ENCODE measurements around the gene NPTX1.

NPTX1 gene

DNA sequence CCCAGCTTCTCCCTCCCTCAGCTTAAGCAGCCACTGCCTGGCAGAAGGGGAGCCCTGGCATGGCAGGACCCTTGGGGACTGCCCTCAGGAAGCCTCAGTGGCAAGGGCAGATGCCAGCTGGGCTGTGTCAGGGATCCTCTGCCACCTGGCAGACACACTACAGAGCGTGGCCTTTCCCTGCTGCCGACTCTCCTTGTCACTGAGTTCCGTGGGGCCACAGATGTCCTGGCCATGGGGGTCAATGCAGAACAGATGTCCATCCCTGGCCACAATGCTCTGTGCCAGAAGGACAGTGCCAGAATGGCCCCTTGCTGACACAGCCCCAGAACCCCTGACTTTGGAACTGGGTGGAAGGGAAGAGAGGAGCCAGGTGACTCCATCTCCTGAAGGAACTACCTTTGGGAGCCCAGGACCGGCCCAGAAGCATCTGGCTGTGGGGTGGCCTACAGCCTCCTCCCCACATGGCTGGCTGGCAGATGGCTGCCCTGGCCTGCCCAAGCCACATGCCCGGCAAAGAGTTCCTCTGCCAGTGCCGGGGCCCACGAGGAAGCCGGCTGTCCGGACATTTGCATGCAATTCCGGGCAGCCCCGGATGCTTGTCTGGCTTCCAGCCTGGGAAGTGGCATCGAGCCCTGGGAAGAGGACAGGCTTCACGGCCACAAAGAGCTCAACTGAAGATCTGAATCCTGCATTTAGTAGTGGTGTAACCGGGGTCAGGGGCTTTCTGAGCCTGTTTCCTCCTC lies 24.1 kb downstream of the NPTX1 start:
- DNase-seq (ENCODE audit: extremely low read depth, low read depth) = no peak
- TF ChIP-seq, protein P1, sequence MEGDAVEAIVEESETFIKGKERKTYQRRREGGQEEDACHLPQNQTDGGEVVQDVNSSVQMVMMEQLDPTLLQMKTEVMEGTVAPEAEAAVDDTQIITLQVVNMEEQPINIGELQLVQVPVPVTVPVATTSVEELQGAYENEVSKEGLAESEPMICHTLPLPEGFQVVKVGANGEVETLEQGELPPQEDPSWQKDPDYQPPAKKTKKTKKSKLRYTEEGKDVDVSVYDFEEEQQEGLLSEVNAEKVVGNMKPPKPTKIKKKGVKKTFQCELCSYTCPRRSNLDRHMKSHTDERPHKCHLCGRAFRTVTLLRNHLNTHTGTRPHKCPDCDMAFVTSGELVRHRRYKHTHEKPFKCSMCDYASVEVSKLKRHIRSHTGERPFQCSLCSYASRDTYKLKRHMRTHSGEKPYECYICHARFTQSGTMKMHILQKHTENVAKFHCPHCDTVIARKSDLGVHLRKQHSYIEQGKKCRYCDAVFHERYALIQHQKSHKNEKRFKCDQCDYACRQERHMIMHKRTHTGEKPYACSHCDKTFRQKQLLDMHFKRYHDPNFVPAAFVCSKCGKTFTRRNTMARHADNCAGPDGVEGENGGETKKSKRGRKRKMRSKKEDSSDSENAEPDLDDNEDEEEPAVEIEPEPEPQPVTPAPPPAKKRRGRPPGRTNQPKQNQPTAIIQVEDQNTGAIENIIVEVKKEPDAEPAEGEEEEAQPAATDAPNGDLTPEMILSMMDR (IDR thresholded peaks at IDR 0.05; ENCODE audit: low read depth, low read length) = no peak

DNA sequence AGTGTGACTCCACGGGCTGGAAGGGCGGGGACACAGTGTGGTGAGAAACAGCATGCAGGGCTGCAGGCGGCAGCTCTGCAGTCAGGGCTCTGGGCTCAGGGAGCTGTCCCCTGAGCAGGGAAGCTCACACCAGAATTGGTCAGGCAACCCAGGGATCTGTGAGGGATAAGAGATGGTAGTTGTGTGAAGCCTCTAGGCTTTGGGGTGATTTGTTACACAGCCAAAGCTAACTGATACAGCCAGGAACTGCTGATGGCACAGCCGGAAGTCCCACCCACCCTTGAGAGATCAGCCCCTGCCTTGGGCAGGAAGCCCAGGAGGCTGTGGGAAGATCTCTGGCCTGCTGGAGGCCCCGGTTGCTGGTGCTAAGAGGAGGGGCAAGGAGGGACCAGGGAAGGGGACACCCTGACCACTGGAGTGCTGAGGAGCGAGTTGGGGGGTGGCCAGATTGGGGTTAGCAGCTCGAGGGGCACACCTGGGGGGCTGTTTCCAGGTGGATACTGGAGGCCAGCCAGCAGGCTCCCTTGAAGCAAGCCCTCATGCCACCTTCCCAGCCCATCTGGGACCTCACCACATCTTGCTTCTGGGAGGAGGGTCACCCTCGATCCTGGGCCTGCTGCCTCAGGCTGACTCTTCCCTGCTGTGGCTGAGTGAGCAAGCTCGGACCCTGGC lies 25.2 kb downstream of the NPTX1 start:
- TF ChIP-seq, protein P1 (IDR thresholded peaks at IDR 0.05; ENCODE audit: low read depth, low read length) = no peak
- DNase-seq (ENCODE audit: extremely low read depth, low read depth) = no peak

DNA sequence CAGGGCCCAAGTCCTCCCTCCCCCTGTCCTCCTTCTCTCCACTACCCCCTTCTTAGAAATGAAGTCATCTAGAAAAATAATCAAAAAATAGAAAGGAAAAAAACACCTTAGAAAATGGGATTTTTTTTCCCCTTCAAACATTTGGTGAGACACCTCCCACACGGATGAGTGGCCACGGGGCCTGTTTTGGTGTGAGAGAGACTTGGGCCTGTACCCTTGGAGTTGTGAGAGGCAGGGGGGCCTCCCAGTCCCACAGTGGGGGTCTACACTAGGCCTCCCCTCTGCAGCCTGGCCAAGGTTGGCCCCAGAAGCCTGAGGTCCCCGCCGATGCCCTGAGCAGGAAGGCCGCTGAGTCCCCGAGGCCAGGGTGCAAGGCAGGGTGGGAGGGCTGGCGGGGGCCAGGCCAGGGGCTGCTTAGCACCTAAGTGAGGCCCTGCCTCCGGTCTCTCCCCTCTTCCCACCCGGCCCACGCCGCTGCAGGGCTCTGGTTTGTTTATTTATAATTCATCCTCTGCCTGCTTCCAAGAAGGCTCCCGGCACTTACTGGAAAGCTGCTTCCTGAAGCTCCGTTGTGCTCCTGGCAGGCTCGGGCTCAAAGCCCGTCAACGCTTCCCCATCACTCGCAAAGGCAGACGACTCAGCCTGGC lies 26.4 kb downstream of the NPTX1 start:
- no peak for DNase-seq (ENCODE audit: extremely low read depth, low read depth)
- TF ChIP-seq, protein P1 (IDR thresholded peaks at IDR 0.05; ENCODE audit: low read depth, low read length) = no peak

DNA sequence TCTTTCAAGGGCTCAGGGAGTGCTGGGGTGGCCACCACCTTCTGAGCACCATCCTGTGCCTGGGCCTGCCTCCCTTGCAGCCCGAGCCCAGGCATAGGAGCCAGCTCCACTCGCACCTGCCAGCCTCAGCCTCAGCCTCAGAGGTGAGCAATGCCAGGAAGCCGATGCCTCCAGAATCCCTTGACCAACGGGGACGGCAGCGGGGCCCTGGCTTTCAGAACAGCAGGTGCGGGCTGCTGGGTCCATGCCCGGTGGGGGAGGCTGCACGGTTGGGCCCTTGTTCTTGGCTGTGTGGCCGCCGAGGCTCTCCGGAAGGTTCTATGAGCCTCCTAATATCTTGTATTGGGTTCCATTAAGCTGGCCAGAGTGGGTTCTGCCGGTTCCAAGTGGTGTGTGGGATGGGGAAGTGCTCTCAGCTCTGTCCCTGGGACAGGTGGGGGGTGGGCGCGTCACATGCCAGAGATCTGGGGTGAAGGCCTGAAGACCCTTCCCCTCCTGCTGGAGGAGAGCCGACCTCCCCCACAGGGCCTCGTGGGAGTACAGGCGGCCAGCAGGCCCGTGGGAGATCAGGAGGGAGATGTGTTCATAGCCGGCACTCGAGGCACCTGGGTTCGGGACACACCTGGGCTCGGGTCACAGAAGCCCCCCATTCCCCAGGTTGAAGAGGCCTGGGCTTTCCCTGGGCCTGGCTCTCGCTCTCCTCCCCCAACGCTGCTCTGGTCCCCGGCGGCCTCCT lies 27.0 kb downstream of the NPTX1 start:
- TF ChIP-seq, protein P1 (IDR thresholded peaks at IDR 0.05; ENCODE audit: low read depth, low read length) = no peak

DNA sequence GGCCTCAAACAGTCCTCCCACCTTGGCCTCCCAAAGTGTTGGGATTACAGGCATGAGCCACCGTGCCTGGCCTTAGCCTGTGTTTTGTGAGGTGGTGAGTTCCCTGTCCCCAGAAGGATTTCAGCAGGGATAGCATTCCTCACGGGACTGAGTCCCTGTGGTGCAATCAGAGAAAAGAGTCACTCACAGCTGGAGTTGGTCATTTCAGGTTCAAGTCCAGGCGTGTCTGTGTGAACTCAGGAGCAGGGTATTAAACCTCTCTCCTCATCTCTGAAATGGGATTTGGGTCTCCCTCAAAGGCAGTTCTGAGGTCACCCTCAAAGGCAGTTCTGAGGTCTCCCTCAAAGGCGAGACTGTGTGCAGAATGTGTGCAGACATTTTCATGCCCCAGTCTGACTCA lies 28.6 kb downstream of the NPTX1 start:
- TF ChIP-seq, protein P1 (IDR thresholded peaks at IDR 0.05; ENCODE audit: low read depth, low read length) = no peak
- no peak for DNase-seq (ENCODE audit: extremely low read depth, low read depth)

More for the DNA sequence above, 27.0 kb downstream of the NPTX1 start:
- DNase-seq (ENCODE audit: extremely low read depth, low read depth) = no peak

DNA sequence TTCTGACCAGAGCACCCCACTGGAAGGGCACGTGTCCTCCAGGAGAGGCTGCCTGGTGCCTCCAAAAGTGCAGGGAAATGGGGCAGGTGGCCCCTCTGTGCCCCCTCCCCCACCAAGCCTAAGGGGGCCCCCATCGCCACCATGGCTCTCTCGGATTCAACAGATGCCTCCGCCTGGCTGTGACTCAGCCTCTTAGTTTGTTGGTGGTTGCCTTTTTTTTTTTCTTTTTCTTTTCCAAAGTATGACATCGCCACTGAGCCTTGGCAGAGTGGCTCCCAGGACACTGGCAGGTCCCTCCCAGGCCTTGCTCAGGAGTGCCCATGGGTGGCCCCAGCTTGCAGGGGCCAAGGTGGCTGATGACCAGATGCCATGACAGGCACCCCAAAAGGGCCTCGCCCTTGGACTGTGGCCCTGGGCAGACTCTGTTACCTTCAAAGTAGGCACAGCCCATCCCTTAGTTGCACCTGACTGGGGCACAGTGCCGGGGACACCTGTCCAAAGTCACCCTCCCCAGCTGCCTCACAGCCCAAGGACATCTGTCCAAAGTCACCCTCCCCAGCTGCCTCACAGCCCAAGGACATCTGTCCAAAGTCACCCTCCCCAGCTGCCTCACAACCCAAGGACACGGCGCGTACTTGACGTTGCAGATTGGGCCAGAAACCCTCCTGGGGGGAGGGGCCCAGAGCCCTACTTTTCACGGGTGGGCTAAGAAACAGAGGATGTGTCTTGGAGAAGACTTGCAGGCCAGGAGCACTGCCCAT lies 29.6 kb downstream of the NPTX1 start:
- DNase-seq (ENCODE audit: extremely low read depth, low read depth) = no peak
- TF ChIP-seq, protein P1 (IDR thresholded peaks at IDR 0.05; ENCODE audit: low read depth, low read length) = no peak

All from AG09319 (cell line).